NCI-H2227 (cell line): ENCODE results near the gene NIF3L1.
A peak's percentile ranks its signal among the peaks of the same experiment; 100 is the strongest.
"Not testable (repeated sequence)": the region's sequence is repeated elsewhere in the genome, so short reads cannot be mapped to it uniquely, and the experiment has no call there.

Experiments used
- DNase-seq: peaks from one replicate; lab custom pipeline; 2025; ENCODE audit not compliant: unreplicated experiment; lab: John Stamatoyannopoulos, UW

Gene NIF3L1

GRCh38 chr2:200871151-200871550, 18.0 kb upstream of the NIF3L1 start:
- no peak for DNase-seq

DNA sequence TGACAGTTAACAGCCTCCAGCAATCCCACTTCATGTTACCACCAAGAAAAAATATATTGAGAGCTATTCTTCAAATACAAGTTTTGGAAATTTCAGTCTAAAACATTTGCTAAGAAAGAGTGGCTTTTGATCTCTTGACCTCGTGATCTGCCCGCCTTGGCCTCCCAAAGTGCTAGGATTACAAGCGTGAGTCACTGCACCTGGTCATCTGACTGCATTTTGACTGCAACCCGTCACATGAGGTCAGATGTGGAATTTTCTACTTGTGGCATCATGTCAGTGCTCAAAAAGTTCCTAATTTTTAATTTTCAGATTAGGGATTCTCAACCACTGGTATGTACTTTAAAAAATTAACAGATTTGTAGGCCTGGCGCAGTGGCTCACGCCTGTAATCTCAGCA, 15.6 kb upstream of the NIF3L1 start:
- DNase-seq, result no peak

DNA sequence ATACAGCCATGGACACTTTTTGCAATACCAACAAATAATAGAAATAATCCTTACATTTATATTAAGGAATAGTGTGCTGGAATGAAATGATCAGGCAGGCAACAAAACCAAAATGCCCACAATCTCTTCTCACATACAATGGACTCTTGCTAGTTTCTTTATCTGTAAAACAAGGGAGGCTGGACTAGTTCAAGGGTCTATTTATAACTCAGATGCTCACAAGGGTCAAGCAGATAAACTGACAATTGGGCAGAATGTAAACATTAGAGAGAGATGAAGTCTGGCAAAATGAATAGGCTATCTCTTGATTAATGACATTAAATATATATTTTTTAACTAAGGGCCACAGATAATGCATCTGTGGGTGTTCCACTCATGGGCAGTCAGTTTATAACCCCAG, 11.7 kb upstream of the NIF3L1 start:
- no peak for DNase-seq

GRCh38 chr2:200878289-200878880, 10.8 kb upstream of the NIF3L1 start:
- DNase-seq, result no peak

GRCh38 chr2:200881715-200882249, 7.4 kb upstream of the NIF3L1 start:
- DNase-seq, result not testable (repeated sequence)

- no peak for DNase-seq
These were observed 10.3 kb downstream of the NIF3L1 start for GRCh38 chr2:200899482-200899881.

DNA sequence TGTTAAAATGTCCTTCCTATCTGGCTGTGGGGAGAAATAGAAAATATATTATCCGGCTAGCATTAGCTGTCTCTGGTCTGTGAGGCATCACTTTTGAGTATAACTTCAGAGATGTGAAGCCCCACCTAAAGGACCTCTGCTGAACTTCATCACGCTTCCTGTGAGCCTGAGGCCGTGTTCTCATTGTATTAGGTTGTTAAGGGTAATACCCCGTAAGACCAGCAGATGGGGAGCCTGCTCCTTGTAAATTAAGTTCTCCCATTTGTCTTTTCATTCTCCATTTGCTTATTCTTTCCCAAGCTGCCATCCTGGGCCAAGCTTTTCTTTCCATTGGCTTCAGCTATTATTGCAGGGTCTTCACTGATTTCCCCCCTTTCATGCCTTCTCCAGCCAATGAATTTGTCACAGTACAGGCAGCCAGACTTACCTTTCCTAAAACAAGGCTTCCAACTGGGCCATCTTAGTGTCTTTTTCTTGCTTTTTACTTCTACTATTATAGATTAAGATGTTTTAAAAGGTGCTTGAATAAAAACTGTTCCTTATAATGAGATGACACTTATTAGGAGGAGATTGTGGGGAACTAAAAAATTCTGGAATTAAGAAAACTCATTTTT, 12.4 kb downstream of the NIF3L1 start:
- peak; percentile 87 for DNase-seq

GRCh38 chr2:200905618-200906296, 16.6 kb downstream of the NIF3L1 start:
- DNase-seq, result peak; percentile 63

GRCh38 chr2:200909958-200910357, 20.8 kb downstream of the NIF3L1 start:
- no peak for DNase-seq

- DNase-seq, result no peak
These were observed 24.5 kb downstream of the NIF3L1 start for GRCh38 chr2:200913654-200914053.

- no peak for DNase-seq
These were observed 33.3 kb downstream of the NIF3L1 start for GRCh38 chr2:200922439-200922838.

- DNase-seq, result no peak
These were observed 40.4 kb downstream of the NIF3L1 start for GRCh38 chr2:200929334-200930249.

- no peak for DNase-seq
These were observed 41.9 kb downstream of the NIF3L1 start for GRCh38 chr2:200930947-200931626.

DNA sequence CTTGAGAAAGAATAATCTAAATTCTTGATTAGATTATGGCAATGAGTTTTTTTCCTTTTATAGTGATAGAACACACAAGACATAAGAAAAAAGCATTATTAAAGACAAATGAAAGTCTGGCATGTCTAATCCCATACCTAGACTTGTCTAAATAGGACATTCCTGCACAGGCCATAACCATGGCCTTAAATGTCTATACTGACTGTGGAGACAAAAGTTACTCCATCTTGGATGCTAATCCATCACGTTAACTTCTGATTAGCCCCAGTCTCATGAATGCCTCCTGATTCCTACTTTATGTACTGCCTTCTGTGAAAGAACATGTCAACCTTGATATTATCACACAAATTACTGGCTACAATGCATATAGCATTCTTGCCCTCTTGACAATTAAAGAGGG, 50.7 kb downstream of the NIF3L1 start:
- no peak for DNase-seq

GRCh38 chr2:200943527-200944105, 54.4 kb downstream of the NIF3L1 start:
- no peak for DNase-seq

GRCh38 chr2:200944467-200945394, 55.6 kb downstream of the NIF3L1 start:
- no peak for DNase-seq

GRCh38 chr2:200945395-200945729, 56.2 kb downstream of the NIF3L1 start:
- DNase-seq, result no peak

DNA sequence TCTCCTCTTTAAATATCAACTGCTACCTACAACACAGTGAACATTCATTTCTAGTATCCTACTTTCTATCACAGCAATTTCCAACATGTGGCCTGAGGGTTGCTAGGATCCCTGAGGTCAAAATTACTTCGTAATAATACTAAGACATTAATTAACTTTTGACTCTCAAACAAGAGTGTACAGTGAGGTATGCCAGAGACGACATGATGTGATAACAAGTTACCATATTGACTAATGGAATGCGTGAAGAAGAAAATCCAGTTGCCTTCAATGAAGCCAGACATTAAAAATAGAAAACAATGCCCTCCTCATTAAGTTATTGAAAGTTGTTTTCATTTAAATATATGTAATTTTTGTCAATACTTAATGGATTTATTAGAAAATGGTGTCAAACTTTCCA, 61.2 kb downstream of the NIF3L1 start:
- no peak for DNase-seq
